HEK293 (cell line): ENCODE data around the gene PTPRK.

Experiments used
- CTCF ChIA-PET: fragments of 350-600 bp; formaldehyde crosslinking; extraction: SDS; loops from one replicate; lab custom pipeline; 2021; ENCODE audit warnings: antibody characterized with exemption; lab: Yijun Ruan, JAX
- POLR2A ChIA-PET: fragments of 300-600 bp; formaldehyde crosslinking; extraction: SDS; loops from one replicate; lab custom pipeline; 2020; ENCODE audit warnings: antibody characterized with exemption, inconsistent platforms; lab: Yijun Ruan, JAX
- H3K27ac ChIP-seq: fragments of 200-500 bp; sonication (Bioruptor generic); 2 replicates; pipeline ENCODE4 v1.5.1; 2014; ENCODE audit warnings: low read depth, low read length, control low read depth, inconsistent platforms; ENCODE audit errors: extremely low read depth
- H3K36me3 ChIP-seq, 2 experiments: fragments of 200-500 bp in 1 of 2; sonication (Bioruptor generic) in 1 of 2; 1 replicate in 1 of 2; 2 replicates in 1 of 2; pipeline ENCODE4 v1.5.1; 2014 to 2017; ENCODE audit warnings: inconsistent platforms in 2 of 2, low read length in 2 of 2; ENCODE audit not compliant: control insufficient read depth in 2 of 2, insufficient read depth in 1 of 2
- H3K4me1 ChIP-seq: fragments of 200-500 bp; sonication (Bioruptor generic); 2 replicates; pipeline ENCODE4 v1.5.1; 2014; ENCODE audit warnings: mild to moderate bottlenecking, low read length, inconsistent platforms; ENCODE audit not compliant: control insufficient read depth, insufficient read depth
- H3K4me3 ChIP-seq: 2 replicates; pipeline ENCODE4 v1.5.1; 2011; ENCODE audit warnings: low read depth, mild to moderate bottlenecking, control low read depth, low read length, moderate library complexity
- H3K9me3 ChIP-seq: fragments of 200-500 bp; sonication (Bioruptor generic); 2 replicates; pipeline ENCODE4 v1.5.1; 2014; ENCODE audit warnings: low read depth, low read length, inconsistent platforms; ENCODE audit not compliant: control insufficient read depth, insufficient read depth
- PRDM2 ChIP-seq: fragments of 450-650 bp; formaldehyde crosslinking; IDR thresholded peaks from 2 replicates; pipeline ENCODE4 v1.5.1; 2016; ENCODE audit warnings: missing biosample characterization, missing genetic modification characterization, borderline replicate concordance
- SALL2 ChIP-seq: fragments of 450-650 bp; formaldehyde crosslinking; IDR thresholded peaks from 2 replicates; pipeline ENCODE4 v1.5.0; 2017; ENCODE audit warnings: missing biosample characterization, mild to moderate bottlenecking, missing genetic modification characterization, borderline replicate concordance
- SCRT2 ChIP-seq: fragments of 450-650 bp; formaldehyde crosslinking; IDR thresholded peaks from 2 replicates; pipeline ENCODE4 v1.5.1; 2016; ENCODE audit warnings: missing biosample characterization, missing genetic modification characterization
- ZBTB1 ChIP-seq: fragments of 450-650 bp; formaldehyde crosslinking; IDR thresholded peaks from 2 replicates; pipeline ENCODE4 v1.5.1; 2016; ENCODE audit warnings: missing biosample characterization, missing genetic modification characterization
- ZNF140 ChIP-seq: fragments of 450-650 bp; formaldehyde crosslinking; IDR thresholded peaks from 2 replicates; pipeline ENCODE4 v1.5.1; 2016; ENCODE audit warnings: missing biosample characterization, missing genetic modification characterization
- ZNF169 ChIP-seq: fragments of 450-650 bp; formaldehyde crosslinking; IDR thresholded peaks from 2 replicates; pipeline ENCODE4 v1.5.1; 2016; ENCODE audit warnings: missing biosample characterization, missing genetic modification characterization
- ZNF354C ChIP-seq: fragments of 450-650 bp; formaldehyde crosslinking; IDR thresholded peaks from 2 replicates; pipeline ENCODE4 v1.5.1; 2016; ENCODE audit warnings: missing biosample characterization, missing genetic modification characterization, low read depth, borderline replicate concordance
- ZNF416 ChIP-seq: fragments of 450-650 bp; formaldehyde crosslinking; IDR thresholded peaks from 2 replicates; pipeline ENCODE4 v1.5.1; 2016; ENCODE audit warnings: missing biosample characterization, missing genetic modification characterization
- ZNF48 ChIP-seq: fragments of 450-650 bp; formaldehyde crosslinking; IDR thresholded peaks from 2 replicates; pipeline ENCODE4 v1.5.1; 2016; ENCODE audit warnings: missing biosample characterization, missing genetic modification characterization
- ZNF585B ChIP-seq: fragments of 450-650 bp; formaldehyde crosslinking; IDR thresholded peaks from 2 replicates; pipeline ENCODE4 v1.5.1; 2016; ENCODE audit warnings: missing biosample characterization, missing genetic modification characterization
- ZNF621 ChIP-seq: fragments of 450-650 bp; formaldehyde crosslinking; IDR thresholded peaks from 2 replicates; pipeline ENCODE4 v1.5.1; 2017; ENCODE audit warnings: missing biosample characterization, missing genetic modification characterization
- ZNF777 ChIP-seq: fragments of 450-650 bp; formaldehyde crosslinking; IDR thresholded peaks from 2 replicates; pipeline ENCODE4 v1.5.1; 2017; ENCODE audit warnings: missing biosample characterization, missing genetic modification characterization, borderline replicate concordance
- ZSCAN23 ChIP-seq: fragments of 450-650 bp; formaldehyde crosslinking; IDR thresholded peaks from 2 replicates; pipeline ENCODE4 v1.5.1; 2016; ENCODE audit warnings: missing biosample characterization, missing genetic modification characterization
- ZXDB ChIP-seq: fragments of 450-650 bp; formaldehyde crosslinking; IDR thresholded peaks from 2 replicates; pipeline ENCODE4 v1.5.1; 2016; ENCODE audit warnings: missing biosample characterization, missing genetic modification characterization
- TF ChIP-seq, protein P1 (sequence below): fragments of 450-650 bp; formaldehyde crosslinking; IDR thresholded peaks from 2 replicates; pipeline ENCODE4 v1.5.1; 2016; ENCODE audit warnings: missing biosample characterization, missing genetic modification characterization
- TF ChIP-seq, protein P2 (sequence below): fragments of 450-650 bp; formaldehyde crosslinking; IDR thresholded peaks from 2 replicates; pipeline ENCODE4 v1.5.1; 2016; ENCODE audit warnings: missing biosample characterization, missing genetic modification characterization
- TF ChIP-seq, protein P3 (sequence below): fragments of 450-650 bp; formaldehyde crosslinking; IDR thresholded peaks from 2 replicates; pipeline ENCODE4 v1.5.1; 2016; ENCODE audit warnings: missing biosample characterization, missing genetic modification characterization

Gene PTPRK

DNA sequence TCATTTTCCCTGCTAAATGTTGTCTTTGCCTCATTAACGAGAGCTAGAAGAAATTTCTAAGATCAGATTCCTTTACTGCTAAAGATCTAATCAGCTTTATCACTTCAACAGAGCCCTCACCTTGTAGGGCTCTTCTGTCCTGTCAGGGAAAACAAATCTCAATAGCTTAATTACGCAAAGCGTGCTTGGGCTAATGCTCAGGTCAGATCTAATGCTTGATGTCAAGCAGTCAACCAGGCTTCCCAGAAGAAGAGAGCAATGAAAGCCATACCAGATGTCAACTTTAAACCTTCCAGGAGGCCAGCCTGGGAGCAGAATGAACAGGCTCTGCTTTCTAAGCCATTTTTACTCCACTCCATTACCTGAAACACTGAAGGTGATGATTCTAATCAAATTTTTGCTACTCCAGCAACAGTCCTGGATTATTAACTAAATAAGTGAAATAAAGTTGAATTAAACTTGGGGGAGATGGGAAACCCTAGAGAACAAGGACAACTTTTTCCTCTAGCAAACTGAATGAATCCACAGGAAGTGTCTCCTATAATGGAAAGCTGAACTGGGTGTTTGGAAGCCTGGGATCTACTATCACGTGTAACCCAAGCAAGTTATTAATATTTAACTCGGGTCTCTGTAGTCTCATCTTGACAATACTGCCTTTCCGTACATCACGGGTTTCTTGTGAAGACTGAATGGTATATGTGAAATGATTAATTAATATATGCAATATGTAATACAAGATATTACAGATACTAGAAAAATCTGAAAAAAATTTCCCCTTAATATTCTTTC is 273.7 kb downstream of the PTPRK start:
- H3K9me3 ChIP-seq, result no peaks in the 10 kb centered on the region
- H3K4me3 ChIP-seq, result no peak overlapping the region
- H3K27ac ChIP-seq, result no peak overlapping the region
- POLR2A ChIA-PET, result no interaction called here
- no peaks in the 10 kb centered on the region for H3K4me1 ChIP-seq
- peaks cover 0 to 1% of the 10 kb centered on the region in 2 experiments; a peak in 1 of 3 replicates for H3K36me3 ChIP-seq
- no peak for TF ChIP-seq ZNF585B (tag by site-specific recombination)
- TF ChIP-seq ZXDB (tag by site-specific recombination), result no peak
- TF ChIP-seq, protein P1, sequence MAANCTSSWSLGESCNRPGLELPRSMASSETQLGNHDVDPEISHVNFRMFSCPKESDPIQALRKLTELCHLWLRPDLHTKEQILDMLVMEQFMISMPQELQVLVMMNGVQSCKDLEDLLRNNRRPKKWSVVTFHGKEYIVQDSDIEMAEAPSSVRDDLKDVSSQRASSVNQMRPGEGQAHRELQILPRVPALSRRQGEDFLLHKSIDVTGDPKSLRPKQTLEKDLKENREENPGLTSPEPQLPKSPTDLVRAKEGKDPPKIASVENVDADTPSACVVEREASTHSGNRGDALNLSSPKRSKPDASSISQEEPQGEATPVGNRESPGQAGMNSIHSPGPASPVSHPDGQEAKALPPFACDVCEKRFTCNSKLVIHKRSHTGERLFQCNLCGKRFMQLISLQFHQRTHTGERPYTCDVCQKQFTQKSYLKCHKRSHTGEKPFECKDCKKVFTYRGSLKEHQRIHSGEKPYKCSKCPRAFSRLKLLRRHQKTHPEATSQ (tag by site-specific recombination), result no peak
- TF ChIP-seq, protein P2, sequence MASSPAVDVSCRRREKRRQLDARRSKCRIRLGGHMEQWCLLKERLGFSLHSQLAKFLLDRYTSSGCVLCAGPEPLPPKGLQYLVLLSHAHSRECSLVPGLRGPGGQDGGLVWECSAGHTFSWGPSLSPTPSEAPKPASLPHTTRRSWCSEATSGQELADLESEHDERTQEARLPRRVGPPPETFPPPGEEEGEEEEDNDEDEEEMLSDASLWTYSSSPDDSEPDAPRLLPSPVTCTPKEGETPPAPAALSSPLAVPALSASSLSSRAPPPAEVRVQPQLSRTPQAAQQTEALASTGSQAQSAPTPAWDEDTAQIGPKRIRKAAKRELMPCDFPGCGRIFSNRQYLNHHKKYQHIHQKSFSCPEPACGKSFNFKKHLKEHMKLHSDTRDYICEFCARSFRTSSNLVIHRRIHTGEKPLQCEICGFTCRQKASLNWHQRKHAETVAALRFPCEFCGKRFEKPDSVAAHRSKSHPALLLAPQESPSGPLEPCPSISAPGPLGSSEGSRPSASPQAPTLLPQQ (tag by site-specific recombination), result no peak
- TF ChIP-seq ZNF48, result no peak
- no peak for TF ChIP-seq ZNF169
- TF ChIP-seq, protein P3, sequence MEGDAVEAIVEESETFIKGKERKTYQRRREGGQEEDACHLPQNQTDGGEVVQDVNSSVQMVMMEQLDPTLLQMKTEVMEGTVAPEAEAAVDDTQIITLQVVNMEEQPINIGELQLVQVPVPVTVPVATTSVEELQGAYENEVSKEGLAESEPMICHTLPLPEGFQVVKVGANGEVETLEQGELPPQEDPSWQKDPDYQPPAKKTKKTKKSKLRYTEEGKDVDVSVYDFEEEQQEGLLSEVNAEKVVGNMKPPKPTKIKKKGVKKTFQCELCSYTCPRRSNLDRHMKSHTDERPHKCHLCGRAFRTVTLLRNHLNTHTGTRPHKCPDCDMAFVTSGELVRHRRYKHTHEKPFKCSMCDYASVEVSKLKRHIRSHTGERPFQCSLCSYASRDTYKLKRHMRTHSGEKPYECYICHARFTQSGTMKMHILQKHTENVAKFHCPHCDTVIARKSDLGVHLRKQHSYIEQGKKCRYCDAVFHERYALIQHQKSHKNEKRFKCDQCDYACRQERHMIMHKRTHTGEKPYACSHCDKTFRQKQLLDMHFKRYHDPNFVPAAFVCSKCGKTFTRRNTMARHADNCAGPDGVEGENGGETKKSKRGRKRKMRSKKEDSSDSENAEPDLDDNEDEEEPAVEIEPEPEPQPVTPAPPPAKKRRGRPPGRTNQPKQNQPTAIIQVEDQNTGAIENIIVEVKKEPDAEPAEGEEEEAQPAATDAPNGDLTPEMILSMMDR (tag by site-specific recombination), result no peak
- no peak for TF ChIP-seq SCRT2 (tag by site-specific recombination)
- TF ChIP-seq ZNF354C (tag by site-specific recombination), result no peak
- no peak for TF ChIP-seq ZSCAN23
- no peak for TF ChIP-seq ZBTB1 (tag by site-specific recombination)
- TF ChIP-seq SALL2 (tag by site-specific recombination), result no peak
- no peak for TF ChIP-seq ZNF416 (tag by site-specific recombination)
- no peak for TF ChIP-seq ZNF621 (tag by site-specific recombination)
- no peak for TF ChIP-seq ZNF140 (tag by site-specific recombination)
- TF ChIP-seq ZNF777, result no peak
- TF ChIP-seq PRDM2, result no peak
- CTCF ChIA-PET, result interaction anchor here (0.6 to 0.7 kb wide), 2 partner anchors 20 to 530 kb away, joined by 3 to 4 read pairs; no protein-coding TSS in a partner anchor
